ENCODE results near the gene PKDCC.
"Not testable (repeated sequence)": the region's sequence is repeated elsewhere in the genome, so short reads cannot be mapped to it uniquely, and the experiment has no call there.

PKDCC gene

DNA sequence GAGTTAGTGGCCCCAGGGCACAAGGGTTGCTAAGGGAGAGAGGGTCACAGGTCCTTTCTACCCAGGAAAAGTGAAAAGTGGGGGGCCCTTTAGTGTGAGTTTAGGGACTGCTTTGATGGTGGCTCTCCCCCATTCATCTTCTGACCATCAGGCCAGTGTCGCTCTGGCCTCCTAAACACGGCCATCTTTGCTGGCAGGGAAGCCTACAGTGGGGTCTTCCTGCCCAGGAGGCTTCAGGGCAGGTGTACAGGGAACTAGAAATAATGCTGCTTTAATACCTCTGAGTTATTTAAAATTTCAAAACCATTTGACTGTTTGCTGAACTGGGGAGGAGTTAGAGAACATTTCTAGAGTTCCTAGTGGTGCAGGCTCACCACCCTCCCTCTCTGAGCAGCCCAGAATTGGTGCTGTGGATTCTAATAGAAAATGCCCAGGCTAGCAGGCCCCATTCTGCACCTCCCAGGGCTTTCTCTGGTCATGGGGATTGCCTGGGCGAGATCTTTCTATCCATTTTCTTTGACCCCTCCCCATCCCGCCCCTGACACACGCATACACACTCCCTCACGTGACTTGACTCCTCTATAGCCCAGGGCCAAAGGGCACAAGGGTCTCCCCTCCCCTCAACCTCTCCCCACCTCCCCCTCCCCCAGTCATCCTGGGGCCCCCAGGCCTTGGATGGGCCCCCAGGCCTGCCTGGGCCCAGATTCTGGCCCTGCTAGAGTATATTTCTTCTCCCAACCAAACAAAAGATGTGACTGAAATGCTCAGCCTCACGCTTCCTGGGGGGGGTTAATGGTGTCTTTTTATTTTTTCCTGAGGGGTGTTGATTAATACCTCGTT lies 3.1 kb downstream of the PKDCC start:
- no peak for DNase-seq

DNA sequence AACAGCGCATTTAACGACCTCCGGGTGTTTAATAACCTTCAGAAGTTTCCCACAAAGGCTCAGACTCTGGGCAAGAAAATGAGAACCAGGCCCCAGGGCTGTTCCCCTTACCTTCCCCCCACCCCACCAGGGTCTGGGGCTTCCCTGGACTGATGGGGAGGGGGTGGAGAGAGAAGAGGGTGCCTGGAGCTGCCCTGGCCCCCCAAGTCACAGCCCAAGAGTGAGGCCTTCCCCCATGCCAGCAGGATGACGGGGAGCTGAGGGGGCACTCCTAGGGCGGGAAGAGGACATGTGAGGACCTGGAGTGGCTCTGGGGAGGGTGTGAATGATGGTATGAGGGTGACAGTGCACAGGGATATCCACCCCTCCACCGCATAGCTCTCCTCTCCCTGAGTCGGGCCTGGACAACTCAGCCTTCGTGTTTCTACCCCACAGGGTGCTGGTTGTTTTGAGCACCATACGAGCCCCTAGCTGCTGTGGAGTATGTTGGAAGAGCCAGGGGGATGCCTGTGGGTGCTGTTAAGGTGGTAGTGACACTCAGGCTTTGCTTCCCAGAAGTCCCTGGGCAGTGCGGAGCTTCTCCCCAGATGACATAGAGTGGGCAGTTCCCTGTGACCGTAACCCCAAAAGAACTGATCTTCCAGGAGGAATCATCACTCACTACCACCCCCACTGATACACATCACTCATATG lies 3.9 kb downstream of the PKDCC start:
- DNase-seq: no peak

DNA sequence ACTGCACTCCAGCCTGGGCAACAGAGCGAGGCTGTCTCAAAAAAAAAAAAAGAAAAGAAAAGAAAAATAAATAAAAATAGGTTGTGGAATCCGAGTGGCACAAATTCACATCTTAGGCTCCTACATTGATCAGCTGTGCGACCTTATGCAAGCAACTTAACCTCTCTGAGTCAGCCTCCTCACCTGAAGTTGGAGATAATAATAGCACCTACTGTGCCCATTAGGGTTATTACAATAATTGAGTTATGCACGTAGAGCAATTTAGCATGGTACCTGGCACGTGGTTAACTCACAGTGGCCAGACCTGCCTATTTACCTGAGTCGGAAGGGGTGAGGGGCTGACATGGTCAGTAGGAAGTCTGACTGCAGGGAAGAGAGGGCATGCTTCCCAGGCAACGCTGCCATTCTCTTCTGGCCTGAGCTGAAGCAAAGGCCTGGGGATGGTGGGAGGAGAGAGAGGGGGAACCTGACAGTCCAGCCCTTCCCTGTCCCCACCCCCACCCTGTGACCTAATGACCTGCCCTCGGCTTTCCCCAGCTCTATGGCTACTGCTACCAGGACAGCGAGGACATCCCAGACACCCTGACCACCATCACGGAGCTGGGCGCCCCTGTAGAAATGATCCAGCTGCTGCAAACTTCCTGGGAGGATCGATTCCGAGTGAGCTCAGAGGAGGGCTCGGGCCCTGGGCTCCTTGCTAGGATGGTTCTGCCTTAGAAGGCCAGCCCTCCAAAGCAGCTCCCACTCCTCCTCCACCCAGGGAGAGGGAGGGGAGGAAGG lies 5.1 kb downstream of the PKDCC start:
- no peak for DNase-seq

DNA sequence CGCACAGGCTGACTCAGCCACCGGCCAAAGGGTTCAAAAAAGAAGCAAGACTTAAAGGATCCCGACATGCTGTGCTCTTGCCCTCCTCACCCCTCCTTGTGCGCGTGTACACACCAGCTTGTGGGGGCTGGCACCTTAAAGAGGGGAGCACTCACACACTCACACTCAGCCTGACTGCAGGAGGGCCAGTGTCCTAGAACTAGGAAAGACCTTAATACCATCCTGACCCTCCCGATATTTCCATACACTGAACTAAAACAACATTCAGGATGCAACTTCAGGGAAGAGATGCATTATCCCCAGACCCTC lies 5.6 kb downstream of the PKDCC start:
- no peak for DNase-seq

DNA sequence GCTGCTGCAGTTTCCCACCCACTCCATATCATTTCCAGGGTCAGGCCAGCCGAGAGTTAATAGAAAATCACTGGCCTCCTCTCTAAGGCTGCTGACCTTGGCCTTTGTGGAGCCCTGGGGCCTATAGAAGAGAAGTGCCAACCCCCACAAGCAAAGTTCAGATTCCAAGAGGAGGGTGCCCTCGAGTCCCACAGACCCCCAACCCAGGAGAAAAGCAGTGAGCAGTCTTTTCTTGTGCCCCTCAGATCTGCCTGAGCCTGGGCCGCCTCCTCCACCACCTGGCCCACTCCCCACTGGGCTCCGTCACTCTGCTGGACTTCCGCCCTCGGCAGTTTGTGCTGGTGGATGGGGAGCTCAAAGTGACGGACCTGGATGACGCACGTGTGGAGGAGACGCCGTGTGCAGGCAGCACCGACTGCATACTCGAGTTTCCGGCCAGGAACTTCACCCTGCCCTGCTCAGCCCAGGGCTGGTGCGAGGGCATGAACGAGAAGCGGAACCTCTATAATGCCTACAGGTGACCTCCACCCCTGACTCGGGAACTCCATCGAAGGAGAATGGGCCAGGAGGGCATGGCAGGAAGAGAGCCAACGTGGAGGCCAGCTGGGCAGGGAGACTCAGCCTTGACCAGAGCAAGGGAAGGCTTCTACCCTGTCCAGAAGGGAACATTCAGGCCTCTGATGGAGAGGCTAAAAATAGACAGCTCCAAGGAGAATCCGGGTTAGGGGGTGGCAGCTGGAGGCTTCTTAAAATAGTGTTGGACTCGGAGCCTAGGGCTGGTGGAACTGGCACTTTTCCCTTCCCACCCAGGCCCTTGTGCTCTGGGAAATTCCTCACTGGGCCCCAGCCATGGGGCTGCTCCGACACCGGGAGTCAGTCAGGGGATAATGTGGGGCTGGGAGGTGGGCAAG lies 6.2 kb downstream of the PKDCC start:
- DNase-seq: no peak

DNA sequence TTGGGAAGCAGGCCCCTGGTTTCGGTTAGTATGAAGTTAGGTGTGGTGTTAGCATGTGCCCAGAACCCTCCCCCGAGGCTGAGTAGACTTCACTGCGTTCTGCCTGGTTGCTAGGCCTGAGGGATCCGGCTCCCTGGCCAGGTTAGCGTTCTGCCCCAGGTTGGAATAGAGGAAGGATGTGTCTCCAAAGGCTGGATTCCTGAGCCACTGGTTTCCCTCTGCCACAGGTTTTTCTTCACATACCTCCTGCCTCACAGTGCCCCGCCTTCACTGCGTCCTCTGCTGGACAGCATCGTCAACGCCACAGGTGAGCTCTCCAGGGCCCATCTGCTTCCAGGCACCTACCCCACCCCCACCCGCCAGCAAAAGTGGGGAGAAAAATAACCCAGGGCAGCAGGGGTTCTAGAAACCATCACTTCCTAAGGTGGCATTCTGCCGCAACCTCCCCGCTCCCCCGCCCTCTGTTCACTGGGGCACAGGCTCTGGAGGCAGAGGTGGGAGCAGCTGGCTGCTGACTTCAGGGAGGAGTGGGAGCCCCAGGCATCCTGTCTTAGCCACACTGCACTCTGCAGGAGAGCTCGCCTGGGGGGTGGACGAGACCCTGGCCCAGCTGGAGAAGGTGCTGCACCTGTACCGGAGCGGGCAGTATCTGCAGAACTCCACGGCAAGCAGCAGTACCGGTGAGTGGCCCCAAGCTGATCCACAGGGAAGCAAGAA lies 7.1 kb downstream of the PKDCC start:
- DNase-seq: no peak

DNA sequence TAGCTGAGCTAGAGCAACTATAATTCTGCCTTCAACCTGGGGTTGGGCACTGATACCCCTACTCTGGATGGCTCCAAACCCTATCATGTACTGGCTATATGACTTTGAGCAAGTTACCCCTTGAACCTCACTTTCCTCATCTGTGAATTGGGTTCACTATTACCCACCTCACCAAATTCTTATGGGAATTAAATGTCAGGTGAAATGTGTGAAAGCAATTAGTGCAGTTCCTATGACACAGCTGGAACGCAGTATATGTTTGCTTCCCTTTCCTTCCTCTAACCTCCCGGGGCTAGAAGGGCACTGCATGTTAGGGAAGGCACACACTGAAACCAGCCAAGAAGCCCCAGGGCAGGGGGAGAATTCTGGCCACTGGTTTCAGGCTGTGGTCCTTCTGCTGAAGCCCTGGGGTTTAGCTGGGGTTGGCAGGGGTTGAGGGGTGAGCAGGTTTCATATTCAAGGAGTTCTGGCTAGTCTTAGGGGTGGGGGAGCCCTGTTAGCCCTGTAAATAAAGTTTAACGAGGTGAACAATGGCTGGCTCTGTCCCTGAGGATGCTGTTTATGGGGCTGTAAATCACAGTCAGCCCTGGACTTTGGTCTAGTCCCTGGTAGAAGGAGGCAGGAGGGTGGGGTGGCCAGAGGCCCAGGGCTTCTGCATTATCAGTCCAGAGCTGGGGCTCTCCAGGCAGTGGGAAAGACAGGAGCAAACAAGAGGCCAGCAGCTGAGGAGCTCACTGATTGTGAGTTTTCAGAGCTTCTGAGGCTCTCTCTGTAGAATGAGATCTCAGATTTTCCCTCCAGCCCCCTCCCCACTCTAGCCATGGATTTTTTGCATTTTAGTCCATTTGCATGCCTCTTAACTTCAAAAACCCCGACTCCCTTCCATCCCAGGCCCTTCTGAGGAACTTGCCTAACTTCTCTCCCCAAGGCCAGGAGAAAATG lies 8.0 kb downstream of the PKDCC start:
- DNase-seq: no peak

DNA sequence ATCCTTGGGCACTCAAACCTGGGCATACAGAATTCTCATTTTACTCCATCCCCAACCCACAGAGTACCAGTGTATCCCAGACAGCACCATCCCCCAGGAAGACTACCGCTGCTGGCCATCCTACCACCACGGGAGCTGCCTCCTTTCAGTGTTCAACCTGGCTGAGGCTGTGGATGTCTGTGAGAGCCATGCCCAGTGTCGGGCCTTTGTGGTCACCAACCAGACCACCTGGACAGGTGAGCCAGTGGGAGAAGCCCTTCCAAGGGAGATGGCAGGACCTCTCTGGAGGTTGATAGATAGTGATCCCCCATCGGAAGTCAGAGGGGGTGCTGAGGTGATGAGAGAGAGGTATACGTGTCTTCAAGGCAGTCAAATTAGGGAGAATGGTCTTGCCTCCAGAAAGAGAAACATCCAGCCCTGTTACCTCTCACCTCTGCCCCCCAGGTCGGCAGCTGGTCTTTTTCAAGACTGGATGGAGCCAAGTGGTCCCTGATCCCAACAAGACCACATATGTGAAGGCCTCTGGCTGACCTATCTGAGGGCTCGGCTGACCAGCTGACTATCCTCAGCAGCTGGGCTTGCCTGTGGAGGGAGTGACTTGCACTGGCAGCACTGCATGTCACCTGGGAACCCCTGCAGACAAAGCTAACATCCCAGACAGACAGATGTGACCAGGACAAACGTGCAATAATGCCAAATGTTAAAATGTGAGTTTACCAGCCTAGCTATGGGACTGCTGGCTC lies 9.5 kb downstream of the PKDCC start:
- DNase-seq: no peak

DNA sequence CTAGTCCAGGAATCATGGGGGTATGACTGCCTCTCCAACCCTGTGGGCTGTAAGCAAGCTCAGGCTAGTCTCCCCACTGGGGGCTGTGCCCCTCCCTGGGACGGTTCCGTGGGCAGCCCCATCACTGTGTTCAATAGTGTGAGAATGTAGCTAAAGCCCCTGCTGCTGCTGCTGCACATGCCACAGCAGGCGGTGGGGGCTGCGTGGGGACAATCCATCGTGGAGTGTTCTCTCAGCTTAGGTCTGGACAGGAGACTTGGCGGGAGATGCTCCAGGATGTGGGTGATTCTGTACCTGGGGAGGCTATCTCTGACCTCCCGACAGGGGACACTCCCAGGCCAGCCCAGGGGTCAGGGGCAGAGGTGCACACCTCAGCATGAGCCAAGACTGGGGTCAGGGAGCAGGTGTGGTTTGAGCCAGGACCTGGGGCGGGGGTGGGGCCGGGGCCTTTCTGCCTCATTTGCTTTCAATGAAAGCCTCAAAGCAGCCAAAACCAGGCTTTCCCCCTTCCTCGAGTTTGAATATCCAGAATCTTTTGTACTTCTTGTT lies 10.2 kb downstream of the PKDCC start:
- DNase-seq: no peak

DNA sequence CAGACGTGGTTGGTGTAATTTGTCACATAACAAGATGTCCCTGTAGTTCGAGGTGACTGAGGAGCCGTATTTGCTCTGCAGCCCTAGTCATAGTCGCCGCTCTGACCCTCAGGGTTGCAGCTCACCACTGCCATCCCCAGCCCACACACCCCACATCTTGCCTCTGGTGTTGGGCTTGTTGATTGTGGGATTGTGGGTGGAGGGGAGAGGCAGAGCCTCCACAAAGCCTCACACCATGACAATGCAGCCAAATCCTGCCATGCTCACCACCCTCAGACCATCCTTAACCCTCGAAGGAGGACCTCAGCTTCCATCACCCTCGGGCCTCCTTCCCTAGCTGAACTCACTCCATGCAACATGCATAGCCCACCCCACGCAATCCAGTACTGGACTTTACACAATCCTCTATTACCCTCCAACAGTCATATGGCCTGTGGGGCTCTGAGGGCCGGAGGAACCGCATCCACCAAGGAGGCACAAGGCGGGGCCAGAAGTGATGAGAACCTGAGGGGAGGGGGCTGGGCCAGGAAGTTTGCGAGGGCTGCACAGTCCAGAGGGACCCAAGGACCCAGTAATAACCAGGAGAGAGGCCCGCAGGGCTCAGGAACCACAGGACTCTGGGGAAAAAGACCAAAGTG lies 11.6 kb downstream of the PKDCC start:
- no peak for DNase-seq

DNA sequence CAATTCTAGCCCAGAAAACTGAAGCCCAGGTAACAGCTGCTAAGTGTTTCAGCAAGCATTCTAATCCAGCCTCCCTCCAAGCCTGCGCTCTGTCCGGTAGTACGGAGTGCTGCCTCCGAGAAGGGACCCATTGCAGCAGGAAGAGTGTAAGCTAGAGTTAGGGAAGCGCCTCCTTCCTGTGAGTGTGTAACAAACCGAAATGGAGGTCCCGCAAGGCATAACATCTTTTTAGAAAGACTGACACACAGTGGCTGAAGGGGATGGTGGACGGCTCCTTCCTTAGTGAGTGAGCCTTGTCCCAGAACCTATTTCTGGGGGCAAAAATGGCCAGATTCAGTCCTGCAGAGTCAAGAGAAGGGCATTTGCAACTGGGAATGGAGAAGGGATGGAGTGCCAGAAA lies 12.2 kb downstream of the PKDCC start:
- no peak for DNase-seq

DNA sequence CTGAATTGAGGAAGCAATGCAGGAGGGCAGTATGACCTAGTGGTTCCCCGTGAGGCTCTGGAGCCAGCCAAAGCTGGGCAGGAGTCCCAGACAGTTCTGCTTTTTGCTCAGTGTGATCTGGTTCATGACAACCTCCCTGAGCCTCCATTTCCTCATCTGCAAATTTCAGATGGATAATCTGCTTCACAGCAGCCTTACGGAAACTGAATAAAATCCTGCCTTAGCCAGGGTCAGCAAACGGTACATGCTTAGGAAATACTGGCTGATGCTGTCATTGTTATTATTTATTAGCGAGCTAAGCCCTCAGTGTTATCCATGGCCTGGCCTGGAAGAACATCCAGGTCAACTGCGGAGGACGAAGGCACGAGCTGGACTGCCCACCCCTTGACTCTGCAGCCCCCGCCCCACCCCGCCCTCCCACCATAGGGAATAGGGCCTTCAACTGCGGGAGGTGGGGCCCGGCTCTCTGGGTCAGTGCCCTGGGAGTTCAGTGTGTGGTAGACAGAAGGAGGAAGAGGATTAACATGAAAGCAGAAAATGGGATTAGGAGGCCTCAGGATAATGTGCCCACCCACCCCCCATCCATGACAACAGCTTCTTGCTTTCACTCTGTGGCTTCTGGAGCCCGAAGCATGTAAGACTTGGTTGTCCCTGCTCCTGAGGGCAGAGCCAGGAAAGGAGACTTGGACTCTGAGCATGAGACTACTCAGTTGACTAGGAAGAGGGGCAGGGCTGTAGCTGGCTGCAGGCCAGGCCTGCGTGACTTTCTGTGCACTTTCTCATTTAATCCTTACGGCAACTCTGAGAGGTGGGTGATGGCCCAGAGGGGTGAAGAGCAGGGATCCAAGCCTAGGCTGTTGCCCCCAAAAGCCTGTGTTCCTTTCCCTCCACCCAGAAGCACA lies 13.1 kb downstream of the PKDCC start:
- DNase-seq: no peak

DNA sequence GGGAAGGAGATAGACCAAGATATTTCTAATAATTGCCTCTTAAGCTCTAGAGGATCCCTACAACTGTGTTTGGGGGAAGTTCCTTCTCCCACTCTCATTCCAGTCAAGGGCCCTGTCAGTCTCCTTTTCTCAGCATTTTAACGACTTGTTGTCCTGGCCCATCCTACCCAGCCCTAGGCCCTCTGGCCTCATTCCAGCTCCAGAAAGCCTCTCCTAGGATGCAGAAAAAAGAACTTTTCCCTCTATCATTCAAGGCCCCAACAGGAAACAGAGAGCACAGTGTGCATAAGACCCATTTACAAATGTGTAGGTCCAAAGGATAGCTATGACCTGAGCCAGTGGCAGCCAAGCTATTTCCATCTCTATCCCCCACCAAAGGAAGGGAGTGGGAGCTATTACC lies 14.0 kb downstream of the PKDCC start:
- DNase-seq: no peak

DNA sequence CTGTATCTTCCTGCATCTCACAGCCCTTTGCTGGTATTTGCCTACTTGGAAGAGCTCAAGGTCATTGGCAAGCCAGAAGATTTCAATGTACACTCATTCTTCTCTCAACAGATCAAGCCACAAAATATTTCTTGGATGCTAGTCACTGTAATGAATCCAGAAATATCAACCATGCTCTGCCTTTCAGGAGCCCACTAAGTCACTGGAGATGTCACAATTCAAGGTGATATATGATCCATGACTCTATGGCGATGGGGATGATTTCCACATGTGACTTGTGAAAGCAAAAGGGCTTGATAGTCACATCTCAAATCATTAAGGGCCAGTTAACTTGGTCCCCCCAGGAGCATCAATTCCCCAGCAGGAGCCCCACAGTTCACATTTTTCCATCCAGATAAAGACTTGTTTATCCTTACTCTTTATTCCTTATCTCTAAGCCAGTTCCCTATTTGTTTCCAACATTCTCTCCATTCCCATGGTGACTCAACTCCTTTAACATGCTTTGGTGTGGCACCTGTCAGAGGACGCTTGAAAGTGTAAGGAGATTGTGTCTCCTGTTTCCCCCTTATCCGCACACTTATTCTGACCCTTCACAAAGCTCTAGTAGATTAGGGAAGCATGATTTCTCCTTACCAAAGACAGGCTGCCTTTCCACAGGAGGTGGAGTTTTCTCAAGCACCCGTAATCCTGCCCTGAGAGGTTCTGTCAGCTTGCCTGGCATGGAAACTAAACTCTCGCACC lies 15.8 kb downstream of the PKDCC start:
- no peak for DNase-seq

DNA sequence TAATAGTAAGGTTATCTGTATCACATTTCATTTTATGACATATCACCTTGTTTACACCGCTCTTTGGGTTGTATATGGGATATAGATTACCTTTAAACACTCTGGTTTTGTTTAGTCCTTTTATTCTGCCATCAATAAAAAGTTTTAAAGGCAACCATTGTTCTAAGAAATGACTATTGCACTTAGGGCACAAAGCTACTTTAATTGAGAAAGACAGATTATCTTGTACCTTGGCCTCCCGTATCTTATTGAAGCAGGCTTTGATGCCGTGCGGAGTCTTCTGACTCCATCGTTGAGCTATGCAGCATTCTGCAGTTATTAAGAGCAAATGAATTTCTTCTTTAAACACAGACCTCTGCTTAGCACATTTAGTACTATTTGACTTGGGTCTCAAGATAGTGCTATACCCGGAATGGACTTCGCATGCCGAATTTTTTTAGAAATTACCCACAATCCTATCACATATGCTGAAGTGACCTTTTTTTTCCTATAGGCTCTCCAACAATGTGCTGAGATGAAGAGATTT lies 16.7 kb downstream of the PKDCC start:
- DNase-seq: no peak

DNA sequence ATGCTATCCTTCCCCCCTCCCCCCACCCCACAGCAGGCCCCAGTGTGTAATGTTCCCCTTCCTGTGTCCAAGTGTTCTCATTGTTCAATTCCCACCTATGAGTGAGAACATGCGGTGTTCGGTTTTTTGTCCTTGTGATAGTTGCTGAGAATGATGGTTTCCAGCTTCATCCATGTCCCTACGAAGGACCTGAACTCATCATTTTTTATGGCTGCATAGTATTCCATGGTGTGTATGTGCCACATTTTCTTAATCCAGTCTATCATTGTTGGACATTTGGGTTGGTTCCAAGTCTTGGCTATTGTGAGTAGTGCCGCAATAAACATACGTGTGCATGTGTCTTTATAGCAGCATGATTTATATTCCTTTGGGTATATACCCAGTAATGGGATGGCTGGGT lies 17.9 kb downstream of the PKDCC start:
- DNase-seq: not testable (repeated sequence)

DNA sequence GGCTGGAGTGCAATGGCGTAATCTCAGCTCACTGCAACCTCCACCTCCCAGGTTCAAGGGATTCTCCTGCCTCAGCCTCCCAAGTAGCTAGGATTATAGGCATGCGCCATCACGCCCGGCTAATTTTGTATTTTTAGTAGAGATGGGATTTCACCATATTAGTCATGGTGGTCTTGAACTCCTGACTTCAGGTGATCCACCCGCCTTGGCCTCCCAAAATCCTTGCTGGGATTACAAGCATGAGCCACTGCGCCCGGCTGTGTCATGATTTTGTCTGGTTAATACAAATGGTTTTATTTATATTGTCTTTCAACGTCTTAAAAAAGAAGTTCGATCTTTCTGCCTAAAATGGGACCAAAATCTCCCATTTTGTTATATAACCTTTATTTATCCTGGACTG lies 19.2 kb downstream of the PKDCC start:
- not testable (repeated sequence) for DNase-seq

All from activated gamma-delta T cell treated with Interleukin-2 at 50 U/mL for 16 hours (primary cell).